ENCODE measurements around the gene PKHD1.

PKHD1 gene

DNA sequence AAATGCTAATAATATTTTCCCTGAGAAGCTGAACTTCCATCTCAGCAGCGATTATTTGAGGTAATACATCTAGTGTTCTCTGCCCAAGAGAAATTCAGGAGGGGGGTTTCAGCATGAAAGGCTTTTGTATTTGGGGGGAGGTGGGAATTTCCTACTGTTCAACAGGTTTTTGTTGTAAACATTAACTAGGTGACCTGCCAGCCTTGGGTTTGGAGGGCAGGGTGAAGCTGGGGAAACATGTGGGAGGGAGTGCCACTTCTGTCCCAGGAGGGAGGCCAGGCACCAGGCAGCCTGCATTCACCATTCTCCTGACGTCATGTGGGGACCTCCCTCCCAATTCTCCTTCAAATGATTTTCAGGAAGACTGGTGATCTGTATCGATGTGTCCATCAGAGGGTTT is 37.7 kb upstream of the PKHD1 start:
- Histone ChIP-seq H3K4me1 (ENCODE audit: control insufficient read depth, insufficient read depth, low read length) (no peaks in the 10 kb centered on the region), H3K4me3 (ENCODE audit: low read depth, low read length) (no peak overlapping the region), H3K36me3 (ENCODE audit: control insufficient read depth, insufficient read depth, low read length) (no peaks in the 10 kb centered on the region), H3K9me3 (ENCODE audit: control insufficient read depth, insufficient read depth, low read length) (no peaks in the 10 kb centered on the region), H3K9ac (ENCODE audit: low read depth, low read length) (no peak overlapping the region), H3K27me3 (ENCODE audit: control insufficient read depth, insufficient read depth, low read length) (no peaks in the 10 kb centered on the region)

DNA sequence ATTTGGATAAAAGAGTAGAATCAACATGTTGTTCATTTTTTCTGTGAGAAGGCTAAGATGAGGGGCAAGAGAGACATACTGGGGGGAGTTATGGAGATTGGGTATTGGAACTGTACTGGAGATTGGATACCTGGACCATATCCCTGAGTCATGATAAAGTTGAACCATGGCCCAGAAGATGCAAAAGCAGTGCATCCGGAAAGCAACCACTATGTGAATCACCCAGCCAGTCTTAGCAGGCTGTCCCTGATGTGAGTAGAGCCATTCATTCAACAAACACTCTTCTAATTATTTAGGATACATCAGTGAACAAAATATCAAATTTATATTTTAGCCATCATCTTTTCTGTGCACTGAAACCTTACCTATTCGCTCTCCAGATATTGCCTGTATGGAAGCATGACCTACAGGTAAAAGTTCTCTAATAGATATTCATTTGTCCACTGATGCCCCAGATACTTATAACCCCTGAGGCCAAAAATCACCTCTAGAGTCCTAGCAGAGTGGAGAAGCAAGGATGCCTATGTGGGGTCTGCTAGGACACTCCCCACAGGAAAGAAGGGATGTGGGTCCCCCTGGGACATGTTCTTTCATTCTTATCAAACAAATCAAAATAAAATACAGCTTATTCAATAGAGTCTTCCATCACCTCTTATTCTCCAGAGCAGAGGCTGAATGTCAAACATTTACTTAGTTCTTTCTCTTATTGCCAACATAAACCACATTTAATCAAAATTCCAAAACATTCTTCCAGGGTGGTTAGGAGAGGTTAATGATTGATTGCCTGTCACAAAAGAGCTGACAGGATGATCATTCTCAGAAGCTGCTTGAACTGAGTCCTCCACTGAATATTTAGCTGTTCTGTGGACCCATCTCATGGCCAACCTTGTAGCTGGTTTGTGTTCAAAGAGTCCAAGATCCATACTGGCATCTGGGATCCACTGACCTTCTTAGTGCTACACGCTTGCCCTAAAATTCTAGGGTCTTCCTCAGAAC is 37.0 kb upstream of the PKHD1 start:
- no peak overlapping the region for H3K9ac ChIP-seq (ENCODE audit: low read depth, low read length)
- H3K36me3 ChIP-seq (ENCODE audit: control insufficient read depth, insufficient read depth, low read length): no peaks in the 10 kb centered on the region

DNA sequence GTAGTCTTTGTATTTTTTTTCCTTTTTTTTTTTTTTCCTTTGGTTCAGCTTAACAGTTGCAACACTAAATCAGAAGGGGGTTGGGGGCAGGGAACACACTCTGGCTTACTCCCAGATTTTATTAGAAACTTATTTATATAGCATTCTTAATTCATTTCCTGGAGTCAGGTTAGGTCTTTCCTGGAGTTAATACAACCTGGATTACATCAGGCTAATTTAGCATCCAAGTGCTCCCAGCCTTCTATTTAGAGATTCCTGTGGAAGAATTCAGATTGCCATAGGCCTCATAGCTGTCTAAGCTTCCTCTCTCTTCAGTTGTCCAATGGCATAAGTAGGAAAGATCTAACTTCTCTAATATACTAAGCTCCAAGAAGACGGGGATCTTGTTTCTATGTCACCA is 35.8 kb upstream of the PKHD1 start:
- Histone ChIP-seq H3K36me3 (ENCODE audit: control insufficient read depth, insufficient read depth, low read length) (no peaks in the 10 kb centered on the region), H3K9ac (ENCODE audit: low read depth, low read length) (no peak overlapping the region), H3K9me3 (ENCODE audit: control insufficient read depth, insufficient read depth, low read length) (no peaks in the 10 kb centered on the region), H3K27me3 (ENCODE audit: control insufficient read depth, insufficient read depth, low read length) (no peaks in the 10 kb centered on the region), H3K4me1 (ENCODE audit: control insufficient read depth, insufficient read depth, low read length) (no peaks in the 10 kb centered on the region), H3K4me3 (ENCODE audit: low read depth, low read length) (no peak overlapping the region)

More for the DNA sequence above, 37.0 kb upstream of the PKHD1 start:
- Histone ChIP-seq H3K4me3 (ENCODE audit: low read depth, low read length) (no peak overlapping the region), H3K27me3 (ENCODE audit: control insufficient read depth, insufficient read depth, low read length) (no peaks in the 10 kb centered on the region), H3K9me3 (ENCODE audit: control insufficient read depth, insufficient read depth, low read length) (no peaks in the 10 kb centered on the region), H3K4me1 (ENCODE audit: control insufficient read depth, insufficient read depth, low read length) (no peaks in the 10 kb centered on the region)

DNA sequence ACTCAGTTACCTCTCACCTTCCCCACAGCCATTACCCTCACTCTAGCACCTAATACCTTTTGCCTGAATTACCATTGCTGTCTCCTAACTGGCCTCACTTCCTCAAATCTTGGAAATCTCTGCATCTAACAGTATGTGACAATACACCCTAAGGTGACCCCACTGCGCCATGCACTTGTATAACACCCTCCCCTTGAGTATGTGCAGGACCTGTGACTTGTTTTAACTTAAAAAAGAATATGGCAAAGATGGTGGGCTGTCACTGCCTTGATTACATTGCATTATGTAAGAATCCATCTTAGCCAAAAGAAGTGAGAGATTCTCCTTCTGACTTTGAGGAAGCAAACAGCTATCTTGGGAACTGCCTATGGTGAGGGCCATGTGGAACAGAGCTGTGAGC is 29.9 kb upstream of the PKHD1 start:
- no peaks in the 10 kb centered on the region for H3K36me3 ChIP-seq (ENCODE audit: control insufficient read depth, insufficient read depth, low read length)
- no peaks in the 10 kb centered on the region for H3K4me1 ChIP-seq (ENCODE audit: control insufficient read depth, insufficient read depth, low read length)
- no peak overlapping the region for H3K9ac ChIP-seq (ENCODE audit: low read depth, low read length)
- no peaks in the 10 kb centered on the region for H3K9me3 ChIP-seq (ENCODE audit: control insufficient read depth, insufficient read depth, low read length)
- H3K4me3 ChIP-seq (ENCODE audit: low read depth, low read length): no peak overlapping the region
- H3K27me3 ChIP-seq (ENCODE audit: control insufficient read depth, insufficient read depth, low read length): no peaks in the 10 kb centered on the region

DNA sequence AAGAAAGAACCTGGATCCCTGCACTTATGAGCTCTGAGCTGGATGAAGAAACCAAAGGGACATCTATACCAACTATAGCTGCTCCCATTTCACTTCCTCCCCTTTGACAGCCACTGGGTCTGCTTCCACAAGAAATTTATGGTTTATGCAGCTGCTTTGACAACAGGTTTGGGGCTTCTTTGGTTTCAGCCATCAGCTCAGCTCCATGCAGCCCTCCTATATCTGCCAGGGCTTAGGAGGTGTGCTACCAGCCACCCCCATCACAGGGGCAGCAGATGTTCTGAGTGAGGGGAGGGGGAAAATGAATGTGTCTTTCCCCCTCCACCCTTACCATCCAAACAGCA is 29.2 kb upstream of the PKHD1 start:
- no peak overlapping the region for H3K4me3 ChIP-seq (ENCODE audit: low read depth, low read length)

DNA sequence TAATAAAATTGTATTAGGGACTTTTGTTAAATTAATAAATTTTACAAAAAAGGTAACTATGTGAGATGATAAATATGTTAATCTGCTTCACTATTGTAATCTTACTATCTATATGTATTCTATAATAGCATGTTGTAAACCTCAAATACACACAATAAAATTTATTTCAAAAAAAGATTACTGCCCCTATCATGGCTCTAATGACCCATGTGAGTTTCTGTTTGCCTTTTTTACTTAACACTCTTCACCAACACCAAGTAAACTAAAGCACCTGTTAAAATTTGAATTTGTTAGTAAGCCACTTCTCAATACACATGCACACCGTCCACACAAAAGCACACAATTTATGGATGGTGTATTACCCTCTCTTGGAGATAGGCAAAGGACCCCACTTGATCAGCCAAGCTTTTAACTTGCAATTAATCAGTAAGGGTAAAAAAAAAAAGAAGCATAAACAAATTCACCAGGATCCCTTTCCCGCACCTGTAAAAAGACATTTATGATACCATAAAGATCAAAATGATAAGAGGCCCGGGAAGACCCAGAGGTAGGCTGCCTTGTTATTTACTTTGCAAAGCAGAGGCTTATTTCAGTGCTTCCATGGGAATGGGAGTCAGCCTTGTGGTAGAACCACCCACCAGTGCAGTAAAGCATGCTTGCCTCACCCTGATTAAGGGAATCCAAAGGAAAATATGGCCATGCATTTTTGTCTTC is 28.6 kb upstream of the PKHD1 start:
- Histone ChIP-seq H3K9ac (ENCODE audit: low read depth, low read length) (no peak overlapping the region), H3K36me3 (ENCODE audit: control insufficient read depth, insufficient read depth, low read length) (no peaks in the 10 kb centered on the region)

More for the DNA sequence above, 29.2 kb upstream of the PKHD1 start:
- no peaks in the 10 kb centered on the region for H3K9me3 ChIP-seq (ENCODE audit: control insufficient read depth, insufficient read depth, low read length)
- no peak overlapping the region for H3K9ac ChIP-seq (ENCODE audit: low read depth, low read length)
- no peaks in the 10 kb centered on the region for H3K4me1 ChIP-seq (ENCODE audit: control insufficient read depth, insufficient read depth, low read length)
- H3K27me3 ChIP-seq (ENCODE audit: control insufficient read depth, insufficient read depth, low read length): no peaks in the 10 kb centered on the region
- no peaks in the 10 kb centered on the region for H3K36me3 ChIP-seq (ENCODE audit: control insufficient read depth, insufficient read depth, low read length)

DNA sequence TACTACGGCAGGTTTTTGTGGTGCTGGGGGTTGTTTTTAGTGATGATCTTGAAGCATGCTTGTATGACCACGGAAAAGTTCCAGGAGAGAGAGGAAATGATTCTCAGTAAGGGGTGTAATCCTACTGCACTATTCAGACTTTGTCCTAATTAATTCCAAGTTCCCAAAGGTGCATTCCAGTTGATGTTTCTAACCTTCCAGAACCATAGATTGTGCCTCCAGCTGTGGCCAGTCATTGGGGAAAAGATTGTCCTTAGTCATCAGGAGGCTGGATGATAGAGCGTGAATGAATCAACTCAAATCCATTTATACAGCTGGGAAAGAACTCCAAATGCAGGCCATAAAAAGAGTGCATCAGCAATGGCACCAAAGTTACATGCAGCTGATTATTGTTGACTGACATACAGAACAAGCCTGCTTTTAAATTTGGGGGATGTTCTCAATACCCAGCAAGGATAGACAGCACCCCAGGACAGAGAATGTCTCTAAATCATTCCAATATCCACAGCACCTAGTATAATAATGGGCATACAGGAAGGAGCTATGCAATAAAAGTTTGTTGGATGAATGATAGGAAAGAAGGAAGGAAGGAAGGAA is 27.8 kb upstream of the PKHD1 start:
- no peak overlapping the region for H3K4me3 ChIP-seq (ENCODE audit: low read depth, low read length)
- H3K9me3 ChIP-seq (ENCODE audit: control insufficient read depth, insufficient read depth, low read length): no peaks in the 10 kb centered on the region
- no peak overlapping the region for H3K9ac ChIP-seq (ENCODE audit: low read depth, low read length)
- H3K27me3 ChIP-seq (ENCODE audit: control insufficient read depth, insufficient read depth, low read length): no peaks in the 10 kb centered on the region
- no peaks in the 10 kb centered on the region for H3K4me1 ChIP-seq (ENCODE audit: control insufficient read depth, insufficient read depth, low read length)
- no peaks in the 10 kb centered on the region for H3K36me3 ChIP-seq (ENCODE audit: control insufficient read depth, insufficient read depth, low read length)

More for the DNA sequence above, 28.6 kb upstream of the PKHD1 start:
- no peaks in the 10 kb centered on the region for H3K27me3 ChIP-seq (ENCODE audit: control insufficient read depth, insufficient read depth, low read length)
- no peaks in the 10 kb centered on the region for H3K9me3 ChIP-seq (ENCODE audit: control insufficient read depth, insufficient read depth, low read length)
- no peaks in the 10 kb centered on the region for H3K4me1 ChIP-seq (ENCODE audit: control insufficient read depth, insufficient read depth, low read length)
- no peak overlapping the region for H3K4me3 ChIP-seq (ENCODE audit: low read depth, low read length)

DNA sequence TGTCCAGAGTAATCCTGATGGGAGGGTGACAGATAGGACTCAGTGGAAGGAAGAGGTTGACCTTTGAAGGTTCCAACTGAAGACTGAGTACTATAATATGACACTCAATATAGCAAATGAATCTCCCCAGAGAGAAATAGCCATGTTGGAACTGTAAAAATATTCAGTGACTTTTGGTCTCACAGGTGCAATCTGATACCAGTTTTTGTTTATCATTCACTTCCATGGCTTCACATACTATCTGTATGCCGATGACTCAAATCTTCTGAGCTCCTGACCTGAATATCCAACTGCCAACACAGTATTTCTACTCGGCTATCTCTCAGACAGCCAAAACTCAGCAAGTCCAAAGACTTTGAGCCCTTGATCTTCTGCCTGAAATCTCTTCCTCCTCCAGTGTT is 21.8 kb upstream of the PKHD1 start:
- H3K9ac ChIP-seq (ENCODE audit: low read depth, low read length): no peak overlapping the region
- no peaks in the 10 kb centered on the region for H3K27me3 ChIP-seq (ENCODE audit: control insufficient read depth, insufficient read depth, low read length)
- H3K4me3 ChIP-seq (ENCODE audit: low read depth, low read length): no peak overlapping the region
- H3K36me3 ChIP-seq (ENCODE audit: control insufficient read depth, insufficient read depth, low read length): no peaks in the 10 kb centered on the region
- no peaks in the 10 kb centered on the region for H3K4me1 ChIP-seq (ENCODE audit: control insufficient read depth, insufficient read depth, low read length)
- no peaks in the 10 kb centered on the region for H3K9me3 ChIP-seq (ENCODE audit: control insufficient read depth, insufficient read depth, low read length)

DNA sequence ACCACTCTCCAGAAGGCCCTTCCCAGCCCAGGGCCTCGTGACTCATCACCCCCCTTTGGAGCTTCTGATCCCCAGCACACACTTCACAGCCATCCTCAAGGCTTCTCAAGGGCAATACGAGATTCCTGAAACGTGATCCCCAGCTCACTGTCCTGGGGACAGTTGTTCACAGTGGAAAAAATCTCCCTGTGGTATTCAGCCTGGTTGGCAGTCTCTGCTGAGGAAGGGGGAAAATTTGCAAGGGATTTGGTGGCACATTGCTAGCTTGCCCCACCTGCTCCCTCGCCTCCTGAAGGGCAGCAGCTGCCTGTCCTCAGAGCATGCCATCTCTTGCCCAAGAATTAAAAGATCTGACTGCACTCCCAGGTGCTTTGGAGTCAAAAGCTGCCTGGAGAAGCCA is 20.7 kb upstream of the PKHD1 start:
- Histone ChIP-seq H3K9ac (ENCODE audit: low read depth, low read length) (no peak overlapping the region), H3K36me3 (ENCODE audit: control insufficient read depth, insufficient read depth, low read length) (no peaks in the 10 kb centered on the region), H3K4me3 (ENCODE audit: low read depth, low read length) (no peak overlapping the region), H3K27me3 (ENCODE audit: control insufficient read depth, insufficient read depth, low read length) (no peaks in the 10 kb centered on the region), H3K4me1 (ENCODE audit: control insufficient read depth, insufficient read depth, low read length) (no peaks in the 10 kb centered on the region), H3K9me3 (ENCODE audit: control insufficient read depth, insufficient read depth, low read length) (no peaks in the 10 kb centered on the region)

DNA sequence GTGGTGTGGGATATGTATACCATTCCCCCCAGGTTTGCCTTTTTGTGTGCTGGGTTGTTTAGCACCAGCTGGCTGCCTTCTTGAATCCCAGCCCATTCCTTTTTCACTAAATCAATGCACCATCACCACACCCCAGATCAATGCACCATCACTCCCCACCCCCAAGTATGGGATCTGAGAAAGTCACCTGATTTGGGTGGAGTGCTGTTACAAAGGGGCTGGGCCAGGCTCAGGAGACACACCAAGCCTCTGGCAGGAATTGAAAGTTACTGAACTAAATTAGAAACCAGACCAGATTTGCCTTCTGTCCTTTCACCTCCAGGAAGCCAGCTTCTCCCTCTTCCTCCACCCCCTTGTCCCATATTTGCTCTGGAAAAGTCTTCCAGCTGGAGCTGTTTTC is 19.6 kb upstream of the PKHD1 start:
- no peaks in the 10 kb centered on the region for H3K4me1 ChIP-seq (ENCODE audit: control insufficient read depth, insufficient read depth, low read length)
- H3K9me3 ChIP-seq (ENCODE audit: control insufficient read depth, insufficient read depth, low read length): no peaks in the 10 kb centered on the region
- H3K9ac ChIP-seq (ENCODE audit: low read depth, low read length): no peak overlapping the region
- no peaks in the 10 kb centered on the region for H3K27me3 ChIP-seq (ENCODE audit: control insufficient read depth, insufficient read depth, low read length)
- H3K4me3 ChIP-seq (ENCODE audit: low read depth, low read length): no peak overlapping the region
- no peaks in the 10 kb centered on the region for H3K36me3 ChIP-seq (ENCODE audit: control insufficient read depth, insufficient read depth, low read length)

DNA sequence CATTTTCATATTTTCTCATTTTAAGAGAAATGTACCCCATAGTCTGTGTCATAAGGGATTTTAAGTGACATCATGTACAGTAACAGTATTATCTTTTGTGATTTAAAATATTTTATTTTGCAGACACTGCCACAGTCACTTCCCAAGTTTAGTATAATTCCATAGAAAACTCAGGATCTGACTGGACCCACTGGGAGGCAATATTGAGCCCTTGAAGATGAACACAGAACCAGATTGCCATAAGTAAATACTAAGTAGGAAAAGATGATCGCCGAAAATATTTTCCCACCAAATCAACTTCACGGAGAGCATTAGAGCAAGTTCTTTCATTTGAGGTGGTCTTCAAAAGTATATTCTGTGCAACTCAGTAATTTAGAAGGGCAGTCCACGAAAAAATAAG is 17.6 kb upstream of the PKHD1 start:
- no peaks in the 10 kb centered on the region for H3K4me1 ChIP-seq (ENCODE audit: control insufficient read depth, insufficient read depth, low read length)
- H3K9me3 ChIP-seq (ENCODE audit: control insufficient read depth, insufficient read depth, low read length): no peaks in the 10 kb centered on the region

More for the DNA sequence above, 17.6 kb upstream of the PKHD1 start:
- Histone ChIP-seq H3K36me3 (ENCODE audit: control insufficient read depth, insufficient read depth, low read length) (no peaks in the 10 kb centered on the region), H3K27me3 (ENCODE audit: control insufficient read depth, insufficient read depth, low read length) (no peaks in the 10 kb centered on the region), H3K4me3 (ENCODE audit: low read depth, low read length) (no peak overlapping the region), H3K9ac (ENCODE audit: low read depth, low read length) (no peak overlapping the region)

Measured in iPS-15b (cell line).